22Rv1 (cell line): Measurements from ENCODE around the gene ACAP1.

Source experiments
- CTCF ChIP-seq: fragments of 450-650 bp; IDR thresholded peaks from 2 replicates; pipeline ENCODE4 v1.5.1; 2017; ENCODE audit warnings: mild to moderate bottlenecking
- ZFX ChIP-seq: fragments of 450-650 bp; IDR thresholded peaks from 2 replicates; pipeline ENCODE4 v1.6.1; 2017; ENCODE audit warnings: antibody characterized with exemption, borderline replicate concordance

DNA sequence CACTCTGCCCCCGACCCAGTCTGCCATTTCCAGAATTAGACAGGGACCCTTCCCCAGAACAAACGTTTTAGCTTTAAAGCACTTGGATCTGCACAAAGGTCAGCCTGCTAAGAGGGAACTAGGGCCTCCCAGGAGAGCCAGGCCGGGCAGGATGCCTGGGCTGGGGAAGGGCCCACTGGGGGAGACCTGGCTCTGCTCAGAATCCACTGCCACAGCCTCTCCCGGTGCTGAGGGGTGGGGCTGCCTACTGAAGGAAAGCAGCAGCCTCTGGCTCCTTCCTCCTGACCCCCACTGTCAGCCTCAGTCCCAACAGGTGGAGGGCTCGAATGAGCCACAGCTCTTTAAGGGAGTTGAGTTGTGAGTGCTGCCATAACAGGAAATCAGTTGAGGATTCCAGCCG is 43.6 kb upstream of the ACAP1 start:
- TF ChIP-seq CTCF (no peak), ZFX (no peak)
